Right forelimb (tissue), 1 donor: ENCODE results near the gene CENPB.

Experiments
- DNase-seq: peaks from one replicate; pipeline ENCODE4 v3.0.0-alpha.2; 2018

Gene CENPB

GRCh38 chr20:3764659-3765058 is 21.9 kb downstream of the CENPB start:
- DNase-seq: no peak

GRCh38 chr20:3763671-3764601 is 22.6 kb downstream of the CENPB start:
- no peak for DNase-seq

DNA sequence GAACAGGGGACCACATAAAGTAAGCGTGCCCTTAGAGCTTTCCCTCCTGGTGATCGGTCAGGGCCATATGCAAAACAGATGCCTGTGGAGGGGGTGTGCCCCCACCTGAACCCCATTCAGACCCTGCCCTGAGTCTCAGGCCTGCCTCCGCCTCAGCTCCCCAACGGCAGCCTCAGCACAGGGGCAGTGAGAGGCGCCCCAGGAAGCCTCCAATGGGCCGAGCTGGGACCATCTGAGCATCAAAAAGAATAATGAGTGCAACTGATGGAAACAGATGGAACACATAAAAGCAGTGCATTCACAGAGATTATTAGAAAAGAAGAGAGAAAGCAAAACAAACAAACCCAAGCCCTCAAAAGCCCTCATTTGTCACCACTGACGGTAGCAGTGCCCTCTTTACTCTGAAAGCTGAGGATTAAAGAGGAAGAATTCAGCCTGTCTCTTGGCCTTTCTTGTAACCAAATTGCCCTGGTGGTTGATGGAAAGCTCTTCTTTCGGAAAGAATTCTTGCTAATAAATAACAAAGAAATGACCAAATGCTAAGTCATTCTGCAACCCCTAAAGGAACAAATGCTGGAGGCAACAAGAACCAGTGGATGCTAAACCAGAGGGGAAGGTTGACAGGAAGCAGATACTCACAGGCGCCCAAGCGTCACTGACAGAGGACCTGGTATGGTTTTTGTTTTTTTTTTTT is 25.7 kb downstream of the CENPB start:
- DNase-seq: no peak

DNA sequence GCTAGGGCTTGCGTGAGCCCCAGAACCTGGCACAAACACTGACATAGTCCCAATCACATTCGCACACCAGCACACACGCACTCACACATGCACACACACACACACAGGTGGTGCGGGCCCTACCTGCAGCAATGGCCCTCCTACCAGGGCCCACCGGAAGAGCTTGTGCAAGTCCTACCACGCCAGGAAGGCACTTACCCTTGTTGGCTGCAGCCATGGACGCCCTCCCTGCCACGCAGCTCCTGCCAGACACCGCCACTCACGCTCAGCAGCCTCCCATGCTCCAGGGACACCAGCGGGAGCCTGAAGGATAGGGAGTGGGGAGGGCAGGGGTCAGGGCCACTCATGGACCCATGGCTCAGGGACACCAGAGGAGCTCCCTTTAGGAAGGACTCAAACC is 26.7 kb downstream of the CENPB start:
- no peak for DNase-seq

DNA sequence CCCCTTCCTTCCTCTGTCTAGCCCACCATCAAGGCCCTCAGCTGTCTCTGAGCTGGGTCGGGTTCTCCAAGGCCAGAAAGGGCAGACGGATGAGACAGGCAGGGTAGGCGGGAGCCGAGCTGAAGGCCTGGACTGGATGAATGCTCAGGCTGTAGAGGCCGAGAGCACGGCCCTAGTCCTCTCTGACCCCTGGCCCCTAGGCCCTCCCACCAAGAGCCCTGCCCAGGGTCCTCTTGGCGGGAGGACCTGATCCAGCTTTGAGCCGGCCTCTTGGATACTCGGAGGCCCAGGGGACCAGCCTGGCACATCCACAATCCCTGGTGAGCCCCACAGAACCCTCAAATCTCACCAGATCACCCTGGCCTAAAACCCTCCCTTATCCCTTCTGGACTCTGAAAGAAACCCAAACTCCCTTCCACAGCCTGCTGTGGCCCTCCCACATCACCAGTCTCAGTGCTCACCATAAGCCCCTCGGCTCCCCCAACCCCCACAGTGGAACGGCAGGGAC is 27.2 kb downstream of the CENPB start:
- no peak for DNase-seq

DNA sequence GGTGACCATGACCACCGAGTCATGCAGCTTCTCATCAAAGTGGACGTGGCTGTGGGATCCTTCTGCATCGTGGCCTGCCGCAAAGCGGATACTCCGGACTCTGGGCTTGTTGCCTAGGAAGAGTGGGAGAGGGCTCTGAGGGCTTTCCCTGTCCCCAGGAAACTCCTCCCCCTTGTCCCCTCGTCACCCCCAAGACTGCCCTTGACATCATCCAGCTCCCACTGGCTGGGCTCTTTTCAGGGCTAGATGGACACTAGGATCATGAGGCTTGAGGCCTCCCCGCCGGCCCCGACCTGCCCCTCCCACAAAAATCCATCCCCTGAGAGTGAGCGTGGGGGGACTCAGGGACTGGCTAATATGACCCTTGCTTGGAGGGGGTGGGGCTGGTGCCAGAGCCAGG is 28.0 kb downstream of the CENPB start:
- DNase-seq: no peak

- DNase-seq: no peak
Measured at GRCh38 chr20:3757268-3757667, 29.3 kb downstream of the CENPB start.

DNA sequence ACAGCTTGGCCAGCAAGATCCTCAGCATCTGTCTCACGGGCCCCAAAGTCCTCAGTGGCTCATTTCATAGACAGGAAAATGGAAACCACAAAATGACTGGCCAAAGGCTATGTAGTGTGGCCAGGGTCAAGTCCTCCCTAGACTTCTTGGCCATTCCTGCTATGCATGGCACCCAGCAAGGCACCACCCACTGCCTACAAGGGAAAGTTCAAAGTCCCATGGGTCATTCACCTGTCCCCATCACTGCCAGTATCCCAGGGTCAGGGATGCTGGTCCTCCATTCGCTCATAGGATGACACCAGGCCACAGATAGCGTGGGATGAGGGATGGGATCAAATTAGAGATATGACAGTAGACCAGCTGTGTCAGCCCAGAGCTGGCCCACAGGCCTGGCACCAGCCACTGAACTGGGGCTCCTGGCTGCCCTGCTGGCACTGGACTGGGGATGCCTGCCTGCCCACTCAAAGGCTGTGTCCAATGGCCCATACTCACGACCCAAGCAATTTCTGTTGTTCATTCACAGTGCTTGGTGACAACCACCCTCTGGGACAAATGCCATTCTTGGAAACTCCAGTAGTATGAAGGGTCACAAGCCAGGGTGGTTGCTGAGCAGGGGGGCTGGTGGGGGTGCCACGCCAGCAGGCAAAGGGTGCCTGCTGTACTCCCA is 30.6 kb downstream of the CENPB start:
- no peak for DNase-seq

GRCh38 chr20:3755269-3755668 is 31.3 kb downstream of the CENPB start:
- DNase-seq: no peak

- no peak for DNase-seq
Measured at GRCh38 chr20:3754276-3754630, 32.3 kb downstream of the CENPB start.

- DNase-seq: no peak
Measured at GRCh38 chr20:3753501-3754275, 32.9 kb downstream of the CENPB start.

- peak; percentile 74 for DNase-seq
Measured at GRCh38 chr20:3753098-3753497, 33.4 kb downstream of the CENPB start.

GRCh38 chr20:3752386-3752759 is 34.2 kb downstream of the CENPB start:
- DNase-seq: no peak

GRCh38 chr20:3751675-3752385 is 34.7 kb downstream of the CENPB start:
- no peak for DNase-seq

DNA sequence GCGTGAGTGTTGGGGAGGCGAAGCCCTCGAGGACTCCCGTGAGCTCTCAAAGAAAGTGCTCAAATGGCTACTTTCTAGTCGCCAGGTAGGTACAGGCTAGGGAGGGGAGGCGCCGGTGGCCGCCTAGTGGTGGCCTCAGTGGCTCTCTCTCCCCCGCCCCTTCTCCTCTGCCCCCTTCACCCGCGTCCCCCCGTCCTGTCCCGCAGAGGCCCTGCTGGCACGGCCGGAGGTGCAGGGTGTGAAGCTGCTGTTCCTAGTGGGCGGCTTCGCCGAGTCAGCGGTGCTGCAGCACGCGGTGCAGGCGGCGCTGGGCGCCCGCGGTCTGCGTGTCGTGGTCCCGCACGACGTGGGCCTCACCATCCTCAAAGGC is 35.2 kb downstream of the CENPB start:
- DNase-seq: no peak

DNA sequence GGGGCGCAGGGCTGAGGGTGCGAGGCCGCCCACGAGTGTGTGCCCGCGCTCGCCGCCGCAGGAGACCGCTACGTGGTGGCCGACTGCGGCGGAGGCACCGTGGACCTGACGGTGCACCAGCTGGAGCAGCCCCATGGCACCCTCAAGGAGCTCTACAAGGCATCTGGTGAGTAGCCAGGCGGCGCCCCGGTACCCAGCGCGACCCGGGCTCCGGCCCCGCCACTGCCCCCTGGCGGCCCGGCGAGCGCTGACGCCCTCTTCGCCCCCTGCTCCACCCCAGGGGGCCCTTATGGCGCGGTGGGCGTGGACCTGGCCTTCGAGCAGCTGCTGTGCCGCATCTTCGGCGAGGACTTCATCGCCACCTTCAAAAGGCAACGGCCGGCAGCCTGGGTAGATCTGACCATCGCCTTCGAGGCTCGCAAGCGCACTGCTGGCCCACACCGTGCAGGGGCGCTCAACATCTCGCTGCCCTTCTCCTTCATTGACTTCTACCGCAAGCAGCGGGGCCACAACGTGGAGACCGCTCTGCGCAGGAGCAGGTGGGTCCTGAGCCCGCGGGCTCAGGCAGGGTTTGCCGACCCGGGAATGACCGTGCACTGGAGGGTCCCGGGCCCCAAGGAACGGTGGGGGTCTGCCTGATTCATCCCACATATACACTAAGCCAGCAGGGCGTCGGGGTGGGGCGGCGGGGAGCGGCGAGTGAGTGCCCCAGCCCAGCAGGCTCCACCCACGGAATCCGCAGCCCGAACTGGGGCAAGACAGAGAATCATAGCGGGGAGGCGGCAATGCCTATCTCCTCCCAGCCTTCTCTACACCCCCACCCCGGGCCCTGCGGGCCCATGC is 36.6 kb downstream of the CENPB start:
- DNase-seq: no peak

DNA sequence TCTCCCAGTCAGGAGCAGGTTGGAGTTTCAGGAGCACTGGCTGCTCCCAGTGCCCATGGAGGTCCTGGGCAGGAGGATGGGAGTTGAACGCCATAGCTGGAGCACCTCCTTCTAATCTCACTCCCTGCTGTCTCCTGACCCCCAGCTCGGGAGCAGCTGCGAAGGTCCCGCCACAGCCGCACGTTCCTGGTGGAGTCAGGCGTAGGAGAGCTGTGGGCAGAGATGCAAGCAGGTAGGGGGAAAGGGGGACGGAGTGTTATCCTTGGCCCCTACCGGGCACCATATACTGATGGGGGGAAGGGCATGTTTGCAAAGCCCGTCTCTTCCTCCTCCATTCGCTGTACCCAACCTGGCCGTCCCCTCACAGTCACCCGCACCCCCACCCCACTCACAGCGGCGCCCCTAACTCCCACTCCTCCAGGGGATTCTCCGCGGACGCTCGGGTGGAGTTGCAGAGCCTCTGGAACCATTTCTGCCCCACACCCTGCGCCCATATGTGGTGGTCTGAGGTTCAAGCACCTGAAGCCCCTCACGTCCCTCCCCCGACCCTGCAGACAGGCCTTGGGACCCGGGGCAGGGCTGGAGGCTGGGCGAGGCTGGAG is 37.4 kb downstream of the CENPB start:
- DNase-seq: no peak

GRCh38 chr20:3748073-3748472 is 38.5 kb downstream of the CENPB start:
- no peak for DNase-seq

DNA sequence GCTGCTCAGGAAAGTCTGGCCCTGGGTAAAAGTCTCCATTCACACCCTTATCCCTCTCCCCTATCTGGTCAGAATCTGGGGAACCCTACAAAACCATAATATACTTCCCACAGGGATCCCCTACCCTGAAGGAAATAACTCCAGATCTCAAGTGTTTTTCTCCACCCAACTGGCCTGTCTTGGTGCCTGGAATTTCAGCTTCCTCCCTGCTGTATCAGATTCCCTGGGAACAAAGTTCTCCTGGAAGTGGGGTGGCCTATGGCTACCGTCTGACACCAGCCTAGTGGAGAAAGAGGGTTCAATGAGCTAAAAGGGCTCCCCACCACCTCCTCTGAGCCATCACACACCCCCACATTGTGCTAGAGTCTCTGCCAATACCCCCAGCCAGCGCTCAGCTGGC is 39.1 kb downstream of the CENPB start:
- DNase-seq: no peak

DNA sequence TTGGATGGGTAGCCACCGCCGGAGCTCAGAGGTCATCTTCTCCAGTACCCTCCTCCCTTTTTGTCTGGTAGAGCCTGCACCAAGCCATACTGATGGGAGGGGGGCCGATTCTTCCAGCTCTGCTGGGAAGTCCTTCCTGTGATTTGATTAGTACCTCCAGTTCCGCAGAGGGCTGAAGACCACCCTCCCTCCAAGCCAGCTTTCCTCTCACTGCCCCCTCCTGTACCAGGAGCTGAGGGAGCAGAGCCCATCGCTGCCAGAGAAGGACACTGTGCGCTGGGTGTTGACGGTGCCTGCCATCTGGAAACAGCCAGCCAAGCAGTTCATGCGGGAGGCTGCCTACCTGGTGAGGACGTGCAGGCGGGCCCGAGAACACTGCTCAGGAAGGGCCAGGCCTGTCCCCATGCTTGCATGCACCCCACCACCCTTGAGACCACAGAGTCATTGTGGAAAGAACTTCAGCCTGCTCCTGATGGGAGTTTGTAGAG is 40.8 kb downstream of the CENPB start:
- no peak for DNase-seq
